MM.1S (cell line): Measurements from ENCODE around the gene PPP1R37.

Experiments
- CTCF ChIP-seq: fragments of 300-600 bp; sonication (generic); IDR thresholded peaks from 2 replicates; pipeline ENCODE4 v1.5.1; 2016; ENCODE audit warnings: antibody characterized with exemption, low read length, mixed read lengths
- EZH2phosphoT487 ChIP-seq: fragments of 300-600 bp; sonication (generic); IDR thresholded peaks from 2 replicates; pipeline ENCODE4 v1.6.1; 2018; ENCODE audit warnings: antibody characterized with exemption, low read length

DNA sequence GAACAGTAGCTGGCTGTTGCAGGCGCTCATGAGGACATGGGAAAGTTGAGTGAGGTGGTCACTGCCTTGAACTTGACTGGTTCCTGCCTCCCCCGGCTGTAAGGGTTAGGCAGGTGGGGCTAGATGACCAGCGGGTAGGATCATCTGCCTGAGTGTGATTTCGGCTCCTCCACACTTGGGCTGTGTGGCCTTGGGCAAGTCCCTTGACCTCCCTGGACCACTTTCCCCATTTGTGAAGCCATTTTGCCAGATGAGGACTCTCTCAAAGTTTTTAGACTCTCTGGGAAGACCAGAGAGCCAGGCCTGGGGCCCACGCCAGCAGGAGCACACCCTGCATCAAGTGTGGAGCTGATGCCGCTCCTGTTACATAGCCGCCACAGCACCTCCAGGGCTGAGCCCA, 9.5 kb downstream of the PPP1R37 start:
- TF ChIP-seq CTCF (no peak), EZH2phosphoT487 (no peak)
